H9 (cell line): ENCODE measurements around the gene VSIR. TPM values are rescaled to one million over a fixed set of nuclear protein-coding genes. Genes with fewer than 3 reads are reported as not detected.

Experiments used
- DNase-seq: peaks from one replicate; pipeline ENCODE4 v3.0.0-alpha.2; 2017
- H2AFZ ChIP-seq: one replicate; pipeline ENCODE4 v1.6.1; 2013; ENCODE audit warnings: mild to moderate bottlenecking, low read length, control low read depth, moderate library complexity
- H2AK5ac ChIP-seq: 2 replicates; pipeline ENCODE4 v1.6.1; 2013; ENCODE audit warnings: low read length, control low read depth, mixed read lengths; ENCODE audit not compliant: insufficient read length
- H2BK120ac ChIP-seq: one replicate; pipeline ENCODE4 v1.6.1; 2013; ENCODE audit warnings: low read depth, mild to moderate bottlenecking, low read length, control low read depth, inconsistent platforms; ENCODE audit not compliant: poor library complexity, severe bottlenecking
- H2BK12ac ChIP-seq: 2 replicates; pipeline ENCODE4 v1.6.1; 2013; ENCODE audit warnings: low read length, control low read depth, mixed read lengths, low read depth; ENCODE audit not compliant: insufficient read length
- H2BK15ac ChIP-seq: 2 replicates; pipeline ENCODE4 v1.6.1; 2013; ENCODE audit warnings: low read depth, low read length, control low read depth
- H2BK20ac ChIP-seq: one replicate; pipeline ENCODE4 v1.6.1; 2013; ENCODE audit warnings: low read depth, mild to moderate bottlenecking, low read length, control low read depth, inconsistent platforms; ENCODE audit not compliant: poor library complexity, severe bottlenecking
- H2BK5ac ChIP-seq: 2 replicates; pipeline ENCODE4 v1.6.1; 2013; ENCODE audit warnings: low read length, control low read depth, mixed read lengths; ENCODE audit not compliant: insufficient read length
- H3K14ac ChIP-seq: 2 replicates; pipeline ENCODE4 v1.6.1; 2013; ENCODE audit warnings: low read length, control low read depth; ENCODE audit not compliant: insufficient read depth
- H3K18ac ChIP-seq: 2 replicates; pipeline ENCODE4 v1.6.1; 2013; ENCODE audit warnings: low read depth, mild to moderate bottlenecking, mixed read lengths, low read length, control low read depth; ENCODE audit not compliant: insufficient read length
- H3K23ac ChIP-seq: 2 replicates; pipeline ENCODE4 v1.6.1; 2013; ENCODE audit warnings: low read length, control low read depth, mixed read lengths, low read depth; ENCODE audit not compliant: insufficient read length
- H3K23me2 ChIP-seq: 2 replicates; pipeline ENCODE4 v1.6.1; 2013; ENCODE audit warnings: low read depth, mild to moderate bottlenecking, mixed read lengths, low read length, control low read depth; ENCODE audit not compliant: insufficient read length, poor library complexity, severe bottlenecking
- H3K27ac ChIP-seq: 2 replicates; pipeline ENCODE4 v1.5.1; 2013; ENCODE audit warnings: low read length, control low read depth, mixed read lengths, low read depth; ENCODE audit not compliant: insufficient read length
- H3K27me3 ChIP-seq: 2 replicates; pipeline ENCODE4 v1.6.1; 2013; ENCODE audit warnings: low read length, control low read depth, inconsistent platforms; ENCODE audit not compliant: insufficient read depth
- H3K4ac ChIP-seq: 2 replicates; pipeline ENCODE4 v1.6.1; 2013; ENCODE audit warnings: low read depth, mild to moderate bottlenecking, control low read depth, inconsistent platforms, low read length, moderate library complexity
- H3K4me1 ChIP-seq: 2 replicates; pipeline ENCODE4 v1.6.1; 2013; ENCODE audit warnings: low read length, control low read depth, inconsistent platforms; ENCODE audit not compliant: insufficient read depth
- H3K4me2 ChIP-seq: 2 replicates; pipeline ENCODE4 v1.6.1; 2013; ENCODE audit warnings: low read length, control low read depth, mixed read lengths; ENCODE audit not compliant: insufficient read length, insufficient read depth
- H3K56ac ChIP-seq: 2 replicates; pipeline ENCODE4 v1.6.1; 2013; ENCODE audit warnings: low read depth, mild to moderate bottlenecking, mixed read lengths, low read length, control low read depth; ENCODE audit not compliant: insufficient read length
- H3K79me1 ChIP-seq: 2 replicates; pipeline ENCODE4 v1.6.1; 2013; ENCODE audit warnings: low read depth, mild to moderate bottlenecking, moderate library complexity, low read length, control low read depth, inconsistent platforms; ENCODE audit not compliant: insufficient read depth, poor library complexity, severe bottlenecking
- H3K79me2 ChIP-seq: 2 replicates; pipeline ENCODE4 v1.6.1; 2013; ENCODE audit warnings: low read length, control low read depth, inconsistent platforms; ENCODE audit not compliant: insufficient read depth
- H3K9ac ChIP-seq: 2 replicates; pipeline ENCODE4 v1.6.1; 2013; ENCODE audit warnings: low read length, control low read depth, mixed read lengths; ENCODE audit not compliant: insufficient read length; ENCODE audit errors: extremely low read depth
- H3K9me3 ChIP-seq: one replicate; pipeline ENCODE4 v1.6.1; 2013; ENCODE audit warnings: low read depth, low read length, inconsistent platforms; ENCODE audit not compliant: control insufficient read depth
- H3T11ph ChIP-seq: one replicate; pipeline ENCODE4 v1.6.1; 2013; ENCODE audit warnings: mild to moderate bottlenecking, low read length, control low read depth, inconsistent platforms
- H4K20me1 ChIP-seq: one replicate; pipeline ENCODE4 v1.6.1; 2013; ENCODE audit not compliant: control insufficient read depth, insufficient read length, insufficient read depth
- H4K5ac ChIP-seq: 2 replicates; pipeline ENCODE4 v1.6.1; 2013; ENCODE audit warnings: low read depth, mild to moderate bottlenecking, mixed read lengths, low read length, control low read depth; ENCODE audit not compliant: insufficient read length
- H4K8ac ChIP-seq: replicated peaks from 2 replicates; pipeline ENCODE4 v1.6.1; 2013; ENCODE audit warnings: low read length, control low read depth, mixed read lengths, low read depth; ENCODE audit not compliant: insufficient read length
- H4K91ac ChIP-seq: 2 replicates; pipeline ENCODE4 v1.6.1; 2013; ENCODE audit warnings: low read depth, mild to moderate bottlenecking, moderate library complexity, mixed read lengths, low read length, control low read depth; ENCODE audit not compliant: insufficient read length
- H3K27ac Mint-ChIP-seq, 3 experiments: 2 replicates in 2 of 3; 3 replicates in 1 of 3; pipeline ENCODE4 v1.8.0; 2020 to 2021; ENCODE audit warnings: mixed read lengths in 3 of 3, mild to moderate bottlenecking in 1 of 3, moderate library complexity in 1 of 3
- H3K27me3 Mint-ChIP-seq: 2 replicates; pipeline ENCODE4 v1.8.0; 2021; ENCODE audit warnings: low read depth, mild to moderate bottlenecking, moderate library complexity, mixed read lengths
- H3K36me3 Mint-ChIP-seq, 3 experiments: 2 replicates in 2 of 3; 3 replicates in 1 of 3; pipeline ENCODE4 v1.8.0; 2020 to 2021; ENCODE audit warnings: low read depth in 3 of 3, mixed read lengths in 3 of 3; ENCODE audit not compliant: insufficient read depth in 1 of 3
- H3K4me1 Mint-ChIP-seq, 2 experiments: 2 replicates each; pipeline ENCODE4 v1.8.0; 2020; ENCODE audit warnings: mixed read lengths in 2 of 2
- H3K4me3 Mint-ChIP-seq, 2 experiments: 2 replicates in 1 of 2; 3 replicates in 1 of 2; pipeline ENCODE4 v1.8.0; 2020 to 2021; ENCODE audit warnings: mild to moderate bottlenecking in 2 of 2, mixed read lengths in 2 of 2, moderate library complexity in 1 of 2
- H3K9me3 Mint-ChIP-seq, 2 experiments: 2 replicates in 1 of 2; 3 replicates in 1 of 2; pipeline ENCODE4 v1.8.0; 2020; ENCODE audit warnings: mild to moderate bottlenecking in 2 of 2, mixed read lengths in 2 of 2, moderate library complexity in 1 of 2
- WGBS: extraction: QIAGEN DNeasy Blood & Tissue Kit; methylation state at CpG from one replicate; pipeline ENCODE4 v1.1.7; 2013; ENCODE audit warnings: missing lambda C conversion rate, low lambda C conversion rate, mixed read lengths; ENCODE audit not compliant: insufficient read length; ENCODE audit errors: extremely low coverage; 5-methylcytosine and 5-hydroxymethylcytosine counted together
- total RNA-seq: library from RNA; stranded (reverse); gene quantifications from 2 replicates; pipeline ENCODE4 v1.2.1, GENCODE V29; 2021
- TF ChIP-seq, protein P1 (sequence below): fragments of 200-600 bp; sonication (generic); conservative IDR thresholded peaks from 3 replicates; pipeline ENCODE4 v1.8.0; 2021; ENCODE audit warnings: antibody characterized with exemption, mild to moderate bottlenecking

The VSIR gene
- total RNA-seq, 1 experiment from 2014 or later, result 0.11 TPM

DNA sequence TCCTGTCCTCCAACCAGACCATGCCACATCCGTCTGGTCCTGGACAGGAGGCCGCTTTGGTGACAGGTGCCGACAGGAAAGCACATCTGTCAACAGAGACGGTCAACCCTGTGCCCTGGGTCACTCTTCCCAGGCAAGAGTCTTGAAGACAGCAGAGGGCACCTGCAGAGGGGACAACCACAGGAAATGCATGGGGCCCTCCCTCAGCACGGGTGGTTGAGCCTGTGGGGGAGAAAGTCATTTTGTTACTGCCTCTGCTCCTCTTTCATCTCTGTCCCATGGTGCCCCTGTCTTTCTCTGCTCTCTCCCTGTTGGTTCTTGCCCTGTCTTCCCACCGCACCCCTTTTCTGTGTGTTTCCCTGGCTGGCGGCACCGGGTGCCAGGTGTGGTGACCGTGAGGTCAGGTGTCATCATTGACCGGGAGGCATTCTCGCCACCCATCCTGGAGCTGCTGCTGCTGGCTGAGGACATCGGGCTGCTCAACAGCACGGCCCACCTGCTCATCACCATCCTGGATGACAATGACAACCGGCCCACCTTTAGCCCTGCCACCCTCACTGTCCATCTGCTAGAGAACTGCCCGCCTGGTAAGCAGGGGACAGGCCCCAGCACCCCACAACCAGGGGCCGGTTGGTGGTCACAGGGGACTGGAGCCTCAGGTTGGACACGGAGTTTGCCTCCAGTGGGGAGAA lies 17.6 kb upstream of the VSIR start:
- Histone ChIP-seq H4K8ac (no peak overlapping the region), H2BK120ac (no peak overlapping the region), H3K27me3 (0 out of 2 replicates have a peak, but pooled peaks cover 2% of the 10 kb centered on the region), H3K4me2 (no peak overlapping the region), H3K9ac (no peak overlapping the region), H3K14ac (no peak overlapping the region; the same call in 1 of the 2 replicates), H3K23ac (no peak overlapping the region), H4K91ac (no peak overlapping the region), H2BK15ac (no peak overlapping the region), H3K23me2 (no peaks in the 10 kb centered on the region), H3K27ac (no peak overlapping the region), H3K79me2 (no peaks in the 10 kb centered on the region), H3T11ph (no peak overlapping the region), H4K20me1 (no peaks in the 10 kb centered on the region), H3K9me3 (no peaks in the 10 kb centered on the region), H4K5ac (no peak overlapping the region), H2AFZ (no peak overlapping the region), H3K4ac (no peak overlapping the region), H2AK5ac (no peak overlapping the region), H2BK12ac (no peak overlapping the region), H2BK5ac (no peak overlapping the region), H2BK20ac (no peak overlapping the region), H3K79me1 (no peaks in the 10 kb centered on the region), H3K56ac (no peak overlapping the region), H3K18ac (no peak overlapping the region), H3K4me1 (no peaks in the 10 kb centered on the region)
- H3K4me1 Mint-ChIP-seq, result peaks cover 0 to 3% of the 10 kb centered on the region in 2 experiments; a peak in 1 of 4 replicates
- H3K27ac Mint-ChIP-seq, result no peak overlapping the region
- H3K36me3 Mint-ChIP-seq, result no peaks in the 10 kb centered on the region
- H3K27me3 Mint-ChIP-seq, result peaks cover 13% of the 10 kb centered on the region
- DNase-seq, result no peak
- no CpG with 5 or more reads among the region's 17 CpGs for WGBS
- H3K4me3 Mint-ChIP-seq, result no peak overlapping the region
- H3K9me3 Mint-ChIP-seq, result no peaks in the 10 kb centered on the region; a peak in 1 of 5 replicates
- TF ChIP-seq, protein P1, sequence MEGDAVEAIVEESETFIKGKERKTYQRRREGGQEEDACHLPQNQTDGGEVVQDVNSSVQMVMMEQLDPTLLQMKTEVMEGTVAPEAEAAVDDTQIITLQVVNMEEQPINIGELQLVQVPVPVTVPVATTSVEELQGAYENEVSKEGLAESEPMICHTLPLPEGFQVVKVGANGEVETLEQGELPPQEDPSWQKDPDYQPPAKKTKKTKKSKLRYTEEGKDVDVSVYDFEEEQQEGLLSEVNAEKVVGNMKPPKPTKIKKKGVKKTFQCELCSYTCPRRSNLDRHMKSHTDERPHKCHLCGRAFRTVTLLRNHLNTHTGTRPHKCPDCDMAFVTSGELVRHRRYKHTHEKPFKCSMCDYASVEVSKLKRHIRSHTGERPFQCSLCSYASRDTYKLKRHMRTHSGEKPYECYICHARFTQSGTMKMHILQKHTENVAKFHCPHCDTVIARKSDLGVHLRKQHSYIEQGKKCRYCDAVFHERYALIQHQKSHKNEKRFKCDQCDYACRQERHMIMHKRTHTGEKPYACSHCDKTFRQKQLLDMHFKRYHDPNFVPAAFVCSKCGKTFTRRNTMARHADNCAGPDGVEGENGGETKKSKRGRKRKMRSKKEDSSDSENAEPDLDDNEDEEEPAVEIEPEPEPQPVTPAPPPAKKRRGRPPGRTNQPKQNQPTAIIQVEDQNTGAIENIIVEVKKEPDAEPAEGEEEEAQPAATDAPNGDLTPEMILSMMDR, result no peak
